K562 (cell line): ENCODE data around the gene CCDC201. TPM values are rescaled to one million over a fixed set of nuclear protein-coding genes. Genes with fewer than 3 reads are reported as not detected.

Experiments
- ATAC-seq: fragments of 200-7000 bp; cut with Tn5 transposase; 3 replicates; pipeline ENCODE4 v1.9.1; 2020; ENCODE audit warnings: moderate library complexity
- BruUV-seq: library from RNA; stranded (reverse); fragments of 400-500 nt; replicated peaks from 2 replicates; lab custom pipeline; 2021; lab: Mats Ljungman, UMichigan
- CTCF ChIA-PET: fragments of 300-600 bp; formaldehyde crosslinking; extraction: SDS; loops from one replicate; lab custom pipeline; 2021; ENCODE audit warnings: low intra/inter-chr PET ratio; lab: Yijun Ruan, JAX
- POLR2A ChIA-PET: fragments of 300-600, 350-650 bp; sonication (Branson Sonifier 250); formaldehyde crosslinking; extraction: SDS; loops from one replicate; lab custom pipeline; 2021; ENCODE audit warnings: antibody characterized with exemption, inconsistent platforms; lab: Yijun Ruan, JAX
- DNase-seq, 4 experiments: peaks; one replicate each; pipeline versions ENCODE4 v3.0.0 to v3.0.0-alpha.2; 2011 to 2018; ENCODE audit warnings: low spot score in 3 of 4, mixed read lengths in 3 of 4; ENCODE audit errors: extremely low read depth in 1 of 4
- FAIRE-seq: peaks from 2 replicates; lab custom pipeline; 2011; peaks lifted over from hg19 to GRCh38; lab: Jason Lieb, UNC
- H2AFZ ChIP-seq: 2 replicates; pipeline ENCODE4 v1.6.0; 2011; ENCODE audit warnings: low read depth, low read length, control low read depth, inconsistent platforms
- H3K27ac ChIP-seq: fragments of 200-600 bp; 3 replicates; pipeline ENCODE4 v1.8.0; 2011; ENCODE audit warnings: low read depth, mild to moderate bottlenecking, control low read depth, inconsistent platforms, low read length, moderate library complexity, mixed read lengths; ENCODE audit errors: extremely low read depth
- H3K27me3 ChIP-seq, 2 experiments: fragments of 300-600 bp in 1 of 2; 2 replicates in 1 of 2; 3 replicates in 1 of 2; pipeline versions ENCODE4 v1.6.0 to v1.8.0; 2011; ENCODE audit warnings: inconsistent platforms in 2 of 2, low read length in 2 of 2, mild to moderate bottlenecking in 1 of 2, mixed read lengths in 1 of 2, moderate library complexity in 1 of 2; ENCODE audit not compliant: control insufficient read depth in 2 of 2, insufficient read depth in 2 of 2
- H3K36me3 ChIP-seq: fragments of 300-600 bp; 3 replicates; pipeline ENCODE4 v1.8.0; 2011; ENCODE audit warnings: mild to moderate bottlenecking, low read length, inconsistent platforms; ENCODE audit not compliant: control insufficient read depth, insufficient read depth
- H3K4me1 ChIP-seq, 2 experiments: fragments of 200-600 bp in 1 of 2; replicated peaks in 1 of 2; 2 replicates in 1 of 2; 3 replicates in 1 of 2; pipeline versions ENCODE4 v1.5.1 to v1.8.0; 2011; ENCODE audit warnings: inconsistent platforms in 2 of 2, low read length in 2 of 2, mild to moderate bottlenecking in 1 of 2, mixed read lengths in 1 of 2, moderate library complexity in 1 of 2; ENCODE audit not compliant: control insufficient read depth in 2 of 2, insufficient read depth in 2 of 2
- H3K4me2 ChIP-seq: 2 replicates; pipeline ENCODE4 v1.6.1; 2011; ENCODE audit warnings: low read length, control low read depth, inconsistent platforms, mixed read lengths; ENCODE audit not compliant: insufficient read depth
- H3K4me3 ChIP-seq: fragments of 200-600 bp; sonication (generic), shearing (Covaris generic); 2 replicates; pipeline ENCODE4 v1.5.1; 2016; ENCODE audit warnings: control low read depth, inconsistent platforms
- H3K79me2 ChIP-seq: fragments of 200-600 bp; 3 replicates; pipeline ENCODE4 v1.8.0; 2011; ENCODE audit warnings: low read length, inconsistent platforms; ENCODE audit not compliant: control insufficient read depth, insufficient read depth
- H3K9ac ChIP-seq, 2 experiments: 2 replicates each; pipeline versions ENCODE4 v1.6.0 to v1.6.1; 2011; ENCODE audit warnings: low read depth in 2 of 2, low read length in 2 of 2, control low read depth in 1 of 2, inconsistent platforms in 1 of 2, mild to moderate bottlenecking in 1 of 2, mixed read lengths in 1 of 2; ENCODE audit not compliant: insufficient read depth in 1 of 2
- H3K9me1 ChIP-seq: one replicate; pipeline ENCODE4 v1.6.0; 2011; ENCODE audit warnings: inconsistent platforms, mild to moderate bottlenecking, low read length, moderate library complexity; ENCODE audit not compliant: control insufficient read depth, insufficient read depth
- H3K9me3 ChIP-seq: replicated peaks from 2 replicates; pipeline ENCODE4 v1.5.1; 2011; ENCODE audit warnings: low read depth, low read length, inconsistent platforms; ENCODE audit not compliant: control insufficient read depth, insufficient read depth
- H4K20me1 ChIP-seq: replicated peaks from 2 replicates; pipeline ENCODE4 v1.6.1; 2011; ENCODE audit warnings: low read length, inconsistent platforms, mixed read lengths; ENCODE audit not compliant: control insufficient read depth, insufficient read depth
- CBX5 ChIP-seq: IDR thresholded peaks from 2 replicates; pipeline ENCODE4 v1.6.1; 2014; ENCODE audit warnings: low read depth, borderline replicate concordance
- NR2C1 ChIP-seq, 2 experiments: fragments of 450-650 bp; IDR thresholded peaks; 2 replicates each; pipeline ENCODE4 v1.6.1; 2017; ENCODE audit warnings: mild to moderate bottlenecking in 2 of 2, antibody characterized with exemption in 1 of 2, inconsistent platforms in 1 of 2, missing compliant biosample characterization in 1 of 2, missing genetic modification characterization in 1 of 2
- PHF20 ChIP-seq: fragments of 450-650 bp; IDR thresholded peaks from 2 replicates; pipeline ENCODE4 v1.6.1; 2018; ENCODE audit not compliant: partially characterized antibody
- SMAD3 ChIP-seq: fragments of 450-650 bp; formaldehyde crosslinking; conservative IDR thresholded peaks from 2 replicates; pipeline ENCODE4 v1.4.0; 2020; ENCODE audit warnings: mild to moderate bottlenecking
- ZBTB34 ChIP-seq: fragments of 250-450 bp; sonication (Bioruptor Pico); IDR thresholded peaks from 2 replicates; pipeline ENCODE4 v1.8.0; 2021; ENCODE audit warnings: mild to moderate bottlenecking, moderate library complexity
- WGBS: fragments of 100-300 bp; shearing (Covaris generic); methylation state at CpG from one replicate; pipeline ENCODE4 v1.1.6; 2016; ENCODE audit warnings: low coverage, mixed read lengths; ENCODE audit not compliant: insufficient coverage; ENCODE audit errors: missing lambda C conversion rate; 5-methylcytosine and 5-hydroxymethylcytosine counted together
- in situ Hi-C: fragments of 300-500 bp; cut with MboI; formaldehyde crosslinking; loops from 4 replicates; pipeline ENCODE4 v1.15.0; 2018; ENCODE audit warnings: inconsistent platforms, mixed read lengths
- intact Hi-C: fragments of 100-400 bp; cut with micrococcal nuclease; formaldehyde crosslinking; loops from 2 replicates; pipeline ENCODE4 v1.14.2; 2022
- polyA plus RNA-seq, 8 experiments: library from polyadenylated mRNA; depleted of rRNA in 4 of 8; stranded (reverse) in 5 of 8; unstranded in 3 of 8; fragments of >200 nt; fragmentation: Nextera tagmentation in 2 of 8; fragmentation: Illumina TruSeq in 1 of 8; extraction: Ambion mirVana in 2 of 8; extraction: Trizol in 1 of 8; gene quantifications; 2 replicates each; pipeline versions ENCODE4 v1.2.1 to v1.2.3, GENCODE V29; 2011 to 2014; ENCODE audit warnings: inconsistent platforms in 1 of 8, missing spikeins in 1 of 8
- total RNA-seq, 7 experiments: library from RNA; depleted of rRNA in 6 of 7; stranded (reverse); fragments of >200 nt in 6 of 7; fragmentation: Illumina TruSeq in 2 of 7; extraction: Trizol in 2 of 7; gene quantifications; 2 replicates each; pipeline versions ENCODE4 v1.2.1 to v1.2.3, GENCODE V29; 2011 to 2021; ENCODE audit warnings: low replicate concordance in 1 of 7
- TF ChIP-seq, protein P1 (sequence below): fragments of 250-450 bp; sonication (Bioruptor Pico); IDR thresholded peaks from 2 replicates; pipeline ENCODE4 v1.4.0; 2020

CCDC201 gene
- total and polyA plus RNA-seq, 9 of the 15 experiments (the other 6 are each of a cell fraction or from before 2014, with no cell fraction given), result not detected

GRCh38 chr7:45865594-45866410 is 7.1 kb downstream of the CCDC201 start:
- DNase-seq, result no peak
- in situ Hi-C loops (loop anchor here (25.0 kb wide), 1 partner anchor 704 kb away; the partner anchor contains the start of gene RAMP3), intact Hi-C loops (no loop called here)
- Histone ChIP-seq H3K36me3 (no peaks in the 10 kb centered on the region), H3K27me3 (peaks cover 0 to 30% of the 10 kb centered on the region in 2 experiments; a peak in 2 of 5 replicates), H4K20me1 (no peaks in the 10 kb centered on the region), H3K27ac (no peak overlapping the region), H3K79me2 (no peaks in the 10 kb centered on the region), H3K4me2 (no peak overlapping the region), H3K4me1 (no peaks in the 10 kb centered on the region), H3K4me3 (no peak overlapping the region), H3K9me3 (no peaks in the 10 kb centered on the region), H3K9me1 (no peaks in the 10 kb centered on the region), H2AFZ (no peak overlapping the region), H3K9ac (0 out of 4 replicates have a peak overlapping the region, but pooled peaks of 1 of the 2 experiments have one; percentile 55)
- CTCF ChIA-PET, result interaction anchor here (0.6 kb wide), 1 partner anchor 1951 kb away, joined by 3 read pairs; no protein-coding TSS in a partner anchor
- WGBS, result under 1% methylated on average over 13 of the region's 13 CpGs
- FAIRE-seq, result no peak
- no TSS peak for BruUV-seq
- no peak; the same call in 2 of the 3 replicates for ATAC-seq
- TF ChIP-seq, protein P1, sequence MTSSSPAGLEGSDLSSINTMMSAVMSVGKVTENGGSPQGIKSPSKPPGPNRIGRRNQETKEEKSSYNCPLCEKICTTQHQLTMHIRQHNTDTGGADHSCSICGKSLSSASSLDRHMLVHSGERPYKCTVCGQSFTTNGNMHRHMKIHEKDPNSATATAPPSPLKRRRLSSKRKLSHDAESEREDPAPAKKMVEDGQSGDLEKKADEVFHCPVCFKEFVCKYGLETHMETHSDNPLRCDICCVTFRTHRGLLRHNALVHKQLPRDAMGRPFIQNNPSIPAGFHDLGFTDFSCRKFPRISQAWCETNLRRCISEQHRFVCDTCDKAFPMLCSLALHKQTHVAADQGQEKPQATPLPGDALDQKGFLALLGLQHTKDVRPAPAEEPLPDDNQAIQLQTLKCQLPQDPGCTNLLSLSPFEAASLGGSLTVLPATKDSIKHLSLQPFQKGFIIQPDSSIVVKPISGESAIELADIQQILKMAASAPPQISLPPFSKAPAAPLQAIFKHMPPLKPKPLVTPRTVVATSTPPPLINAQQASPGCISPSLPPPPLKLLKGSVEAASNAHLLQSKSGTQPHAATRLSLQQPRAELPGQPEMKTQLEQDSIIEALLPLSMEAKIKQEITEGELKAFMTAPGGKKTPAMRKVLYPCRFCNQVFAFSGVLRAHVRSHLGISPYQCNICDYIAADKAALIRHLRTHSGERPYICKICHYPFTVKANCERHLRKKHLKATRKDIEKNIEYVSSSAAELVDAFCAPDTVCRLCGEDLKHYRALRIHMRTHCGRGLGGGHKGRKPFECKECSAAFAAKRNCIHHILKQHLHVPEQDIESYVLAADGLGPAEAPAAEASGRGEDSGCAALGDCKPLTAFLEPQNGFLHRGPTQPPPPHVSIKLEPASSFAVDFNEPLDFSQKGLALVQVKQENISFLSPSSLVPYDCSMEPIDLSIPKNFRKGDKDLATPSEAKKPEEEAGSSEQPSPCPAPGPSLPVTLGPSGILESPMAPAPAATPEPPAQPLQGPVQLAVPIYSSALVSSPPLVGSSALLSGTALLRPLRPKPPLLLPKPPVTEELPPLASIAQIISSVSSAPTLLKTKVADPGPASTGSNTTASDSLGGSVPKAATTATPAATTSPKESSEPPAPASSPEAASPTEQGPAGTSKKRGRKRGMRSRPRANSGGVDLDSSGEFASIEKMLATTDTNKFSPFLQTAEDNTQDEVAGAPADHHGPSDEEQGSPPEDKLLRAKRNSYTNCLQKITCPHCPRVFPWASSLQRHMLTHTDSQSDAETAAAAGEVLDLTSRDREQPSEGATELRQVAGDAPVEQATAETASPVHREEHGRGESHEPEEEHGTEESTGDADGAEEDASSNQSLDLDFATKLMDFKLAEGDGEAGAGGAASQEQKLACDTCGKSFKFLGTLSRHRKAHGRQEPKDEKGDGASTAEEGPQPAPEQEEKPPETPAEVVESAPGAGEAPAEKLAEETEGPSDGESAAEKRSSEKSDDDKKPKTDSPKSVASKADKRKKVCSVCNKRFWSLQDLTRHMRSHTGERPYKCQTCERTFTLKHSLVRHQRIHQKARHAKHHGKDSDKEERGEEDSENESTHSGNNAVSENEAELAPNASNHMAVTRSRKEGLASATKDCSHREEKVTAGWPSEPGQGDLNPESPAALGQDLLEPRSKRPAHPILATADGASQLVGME (CRISPR knock-in tag), result no peak
- no peak for TF ChIP-seq ZBTB34 (CRISPR knock-in tag)
- TF ChIP-seq PHF20, result no peak
- TF ChIP-seq NR2C1 (IDR thresholded peaks at IDR 0.05), result no peak
- TF ChIP-seq NR2C1 (tag; IDR thresholded peaks at IDR 0.05), result no peak
- TF ChIP-seq SMAD3 (CRISPR knock-in tag), result no peak
- no peak for TF ChIP-seq CBX5
- POLR2A ChIA-PET, result interaction anchor here (0.7 kb wide), 1 partner anchor 861 kb away, joined by 3 read pairs; no protein-coding TSS in a partner anchor
